ENCODE results near the gene DAD1.

- TF ChIP-seq CTCF (IDR thresholded peaks at IDR 0.05), result no peak
- no peak for TF ChIP-seq EZH2 (IDR thresholded peaks at IDR 0.05)
These were observed 57.3 kb downstream of the DAD1 start for GRCh38 chr14:22531451-22532344.

Measured in neural progenitor cell (in vitro differentiated cells).